ENCODE data around the gene SH3RF2.

SH3RF2 gene

DNA sequence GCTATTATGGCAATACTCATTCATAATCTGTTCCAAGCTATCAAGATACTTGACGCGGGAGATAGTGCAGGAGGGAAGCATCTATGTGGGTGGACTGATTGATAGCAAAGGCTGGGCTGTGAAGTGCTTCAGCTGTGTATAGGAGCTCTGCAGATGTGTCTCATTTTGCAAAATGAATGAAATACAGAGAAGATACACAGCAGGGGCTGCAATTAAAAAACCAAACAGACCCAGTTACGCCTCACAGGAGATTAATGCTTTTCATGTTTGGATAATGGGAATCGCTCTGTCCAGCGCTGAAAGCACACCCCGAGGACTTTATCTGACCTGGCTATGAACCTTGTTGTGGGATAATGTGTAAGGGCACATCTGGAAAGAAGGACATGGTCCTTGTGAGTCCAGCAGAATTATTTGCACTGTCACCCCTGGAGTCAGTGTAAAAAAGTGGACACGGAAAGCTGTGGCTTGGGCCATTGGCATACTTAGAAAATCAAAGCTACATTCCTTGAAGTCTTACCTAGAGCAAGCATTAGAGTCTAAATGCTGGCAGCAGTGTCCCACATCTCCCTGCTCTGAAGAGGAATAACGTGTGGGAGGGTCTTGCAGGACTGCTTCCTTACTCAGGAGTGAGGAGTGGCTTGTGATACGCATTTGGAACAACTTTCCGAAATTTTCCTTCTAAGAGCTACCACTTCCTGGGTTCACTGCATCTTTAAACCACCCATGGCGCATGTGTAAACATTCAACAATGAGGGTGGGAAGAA, 2.6 kb downstream of the SH3RF2 start:
- H3K4me3 ChIP-seq (ENCODE audit: low read depth, low read length), result peak overlapping the region; percentile 12
- in situ Hi-C loops (cut with HindIII; ENCODE audit: low sequenced_read_pairs), result no loop called here
- DNase-seq (ENCODE audit: low read depth), result peak; percentile 39
- TF ChIP-seq, protein P1, sequence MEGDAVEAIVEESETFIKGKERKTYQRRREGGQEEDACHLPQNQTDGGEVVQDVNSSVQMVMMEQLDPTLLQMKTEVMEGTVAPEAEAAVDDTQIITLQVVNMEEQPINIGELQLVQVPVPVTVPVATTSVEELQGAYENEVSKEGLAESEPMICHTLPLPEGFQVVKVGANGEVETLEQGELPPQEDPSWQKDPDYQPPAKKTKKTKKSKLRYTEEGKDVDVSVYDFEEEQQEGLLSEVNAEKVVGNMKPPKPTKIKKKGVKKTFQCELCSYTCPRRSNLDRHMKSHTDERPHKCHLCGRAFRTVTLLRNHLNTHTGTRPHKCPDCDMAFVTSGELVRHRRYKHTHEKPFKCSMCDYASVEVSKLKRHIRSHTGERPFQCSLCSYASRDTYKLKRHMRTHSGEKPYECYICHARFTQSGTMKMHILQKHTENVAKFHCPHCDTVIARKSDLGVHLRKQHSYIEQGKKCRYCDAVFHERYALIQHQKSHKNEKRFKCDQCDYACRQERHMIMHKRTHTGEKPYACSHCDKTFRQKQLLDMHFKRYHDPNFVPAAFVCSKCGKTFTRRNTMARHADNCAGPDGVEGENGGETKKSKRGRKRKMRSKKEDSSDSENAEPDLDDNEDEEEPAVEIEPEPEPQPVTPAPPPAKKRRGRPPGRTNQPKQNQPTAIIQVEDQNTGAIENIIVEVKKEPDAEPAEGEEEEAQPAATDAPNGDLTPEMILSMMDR (IDR thresholded peaks at IDR 0.05; ENCODE audit: low read depth, low read length, missing control alignments), result no peak

DNA sequence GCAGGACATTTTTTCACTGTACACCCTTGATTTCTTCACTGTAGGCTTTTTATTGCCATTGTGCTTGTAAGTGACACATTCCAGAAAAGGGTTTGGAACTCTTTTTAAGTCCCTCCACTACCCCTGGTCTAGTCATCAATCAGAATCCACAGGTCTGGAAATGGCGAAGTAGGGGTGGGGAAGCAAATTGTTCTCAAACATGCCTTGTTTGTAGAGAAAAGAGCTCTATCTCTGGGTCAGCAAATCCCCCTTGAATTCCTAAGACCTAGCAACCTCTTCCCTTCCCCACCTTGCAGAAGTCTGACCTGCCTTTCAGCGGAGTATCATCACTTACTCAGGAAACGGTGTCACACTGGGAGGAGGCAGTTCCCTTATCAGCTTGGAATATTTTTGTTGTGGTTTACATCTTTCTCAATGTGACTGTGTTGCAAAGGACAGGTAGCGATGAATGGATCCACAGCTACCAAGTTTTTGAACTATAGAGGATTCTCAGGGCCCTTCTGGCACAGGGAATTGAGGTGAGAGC, 3.2 kb downstream of the SH3RF2 start:
- TF ChIP-seq, protein P1 (IDR thresholded peaks at IDR 0.05; ENCODE audit: low read depth, low read length, missing control alignments), result no peak
- no peak for DNase-seq (ENCODE audit: low read depth)
- in situ Hi-C loops (cut with HindIII; ENCODE audit: low sequenced_read_pairs), result no loop called here
- H3K4me3 ChIP-seq (ENCODE audit: low read depth, low read length), result no peak overlapping the region

DNA sequence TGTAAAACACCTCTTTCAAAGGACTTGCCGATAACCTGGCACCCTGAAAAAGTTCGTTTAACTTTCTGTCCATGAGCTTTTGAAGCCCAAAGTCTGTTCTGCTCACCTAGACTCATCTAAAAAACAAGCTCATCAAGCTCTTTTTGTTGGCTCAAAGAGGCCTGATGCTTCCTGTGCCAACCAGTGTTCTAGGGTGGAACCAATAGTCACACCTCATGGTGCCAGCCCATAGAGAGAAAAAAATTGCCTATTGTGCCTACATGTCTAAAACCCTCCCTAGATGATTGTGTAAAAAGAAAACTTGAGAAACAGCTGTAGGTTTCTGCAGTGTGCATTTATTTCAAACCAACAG, 4.7 kb downstream of the SH3RF2 start:
- no peak for DNase-seq (ENCODE audit: low read depth)
- no peak overlapping the region for H3K4me3 ChIP-seq (ENCODE audit: low read depth, low read length)
- in situ Hi-C loops (cut with HindIII; ENCODE audit: low sequenced_read_pairs), result no loop called here
- TF ChIP-seq, protein P1 (IDR thresholded peaks at IDR 0.05; ENCODE audit: low read depth, low read length, missing control alignments), result no peak

DNA sequence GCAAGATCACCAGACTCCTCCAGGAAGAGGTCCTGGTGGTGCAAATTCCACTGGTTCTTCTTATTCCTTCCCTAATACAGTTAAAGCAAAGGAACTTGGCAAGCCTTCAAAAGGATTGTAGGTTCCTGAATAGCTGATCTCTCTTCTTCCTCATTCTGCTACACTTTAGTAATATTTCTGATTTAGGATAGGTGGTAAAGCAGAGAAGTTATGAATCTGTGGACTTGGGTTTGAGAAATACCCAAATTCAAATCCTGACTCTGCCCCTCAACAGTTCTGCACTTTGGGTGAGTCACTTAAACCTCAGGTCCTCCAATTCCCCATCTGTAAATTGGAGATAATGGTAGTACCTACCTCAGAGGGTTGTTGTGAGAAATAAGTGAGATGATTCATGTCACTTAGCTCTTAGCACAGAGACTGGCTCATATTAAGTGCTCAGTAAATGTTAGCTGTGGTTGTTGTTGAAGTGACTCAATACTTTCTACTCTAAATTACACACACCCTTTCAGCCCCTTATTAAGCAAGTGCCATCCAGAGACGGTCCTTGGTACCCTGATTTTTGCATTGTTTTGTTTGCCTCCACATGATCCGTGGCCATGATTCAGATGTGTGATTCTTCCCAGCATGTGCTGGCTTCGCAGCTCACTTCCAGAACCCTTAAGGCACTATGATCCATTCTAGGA, 5.2 kb downstream of the SH3RF2 start:
- TF ChIP-seq, protein P1 (IDR thresholded peaks at IDR 0.05; ENCODE audit: low read depth, low read length, missing control alignments), result no peak
- no peak overlapping the region for H3K4me3 ChIP-seq (ENCODE audit: low read depth, low read length)
- in situ Hi-C loops (cut with HindIII; ENCODE audit: low sequenced_read_pairs), result no loop called here
- DNase-seq (ENCODE audit: low read depth), result no peak

DNA sequence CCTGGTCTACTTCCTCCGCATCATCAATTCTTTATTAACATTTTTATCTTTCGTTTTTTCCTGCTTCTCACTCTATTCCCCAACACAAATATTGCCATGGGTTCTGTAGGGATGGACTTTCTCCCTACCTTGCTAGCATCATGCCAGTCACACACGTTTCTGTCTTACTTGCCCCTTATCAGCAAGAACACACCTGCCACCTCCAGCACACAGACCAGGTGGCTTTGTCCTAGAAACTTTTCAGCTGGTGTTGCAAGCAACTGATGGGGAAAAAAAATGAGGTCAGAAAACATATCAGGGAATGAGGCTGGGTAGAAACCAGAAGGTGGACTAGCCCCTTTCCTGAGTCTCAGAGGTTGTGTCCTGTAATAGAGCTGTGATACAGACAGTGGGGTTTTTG, 5.8 kb downstream of the SH3RF2 start:
- in situ Hi-C loops (cut with HindIII; ENCODE audit: low sequenced_read_pairs), result no loop called here
- DNase-seq (ENCODE audit: low read depth), result no peak
- H3K4me3 ChIP-seq (ENCODE audit: low read depth, low read length), result no peak overlapping the region
- TF ChIP-seq, protein P1 (IDR thresholded peaks at IDR 0.05; ENCODE audit: low read depth, low read length, missing control alignments), result no peak

DNA sequence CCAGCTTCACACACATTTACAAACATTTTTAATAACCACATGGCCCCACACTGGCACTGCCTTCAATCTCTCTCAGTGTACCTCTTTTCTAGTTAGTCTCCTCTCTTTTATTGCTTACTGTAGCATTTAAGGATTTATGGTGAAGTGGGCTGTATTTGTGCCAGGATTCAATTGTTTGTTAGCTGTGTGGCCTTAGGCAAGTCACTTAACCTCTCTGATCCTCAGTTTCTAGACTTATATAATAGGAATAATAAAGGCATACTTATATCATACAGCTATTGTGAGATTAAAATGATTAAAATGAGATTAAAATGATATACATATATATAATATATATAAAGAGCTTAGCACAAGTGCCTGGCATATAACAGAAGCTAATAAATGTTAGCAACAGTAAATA, 6.4 kb downstream of the SH3RF2 start:
- DNase-seq (ENCODE audit: low read depth), result no peak
- TF ChIP-seq, protein P1 (IDR thresholded peaks at IDR 0.05; ENCODE audit: low read depth, low read length, missing control alignments), result no peak
- H3K4me3 ChIP-seq (ENCODE audit: low read depth, low read length), result no peak overlapping the region
- in situ Hi-C loops (cut with HindIII; ENCODE audit: low sequenced_read_pairs), result no loop called here

Data from astrocyte of the cerebellum (primary cell).